Measurements from ENCODE around the gene GRIK5.

DNA sequence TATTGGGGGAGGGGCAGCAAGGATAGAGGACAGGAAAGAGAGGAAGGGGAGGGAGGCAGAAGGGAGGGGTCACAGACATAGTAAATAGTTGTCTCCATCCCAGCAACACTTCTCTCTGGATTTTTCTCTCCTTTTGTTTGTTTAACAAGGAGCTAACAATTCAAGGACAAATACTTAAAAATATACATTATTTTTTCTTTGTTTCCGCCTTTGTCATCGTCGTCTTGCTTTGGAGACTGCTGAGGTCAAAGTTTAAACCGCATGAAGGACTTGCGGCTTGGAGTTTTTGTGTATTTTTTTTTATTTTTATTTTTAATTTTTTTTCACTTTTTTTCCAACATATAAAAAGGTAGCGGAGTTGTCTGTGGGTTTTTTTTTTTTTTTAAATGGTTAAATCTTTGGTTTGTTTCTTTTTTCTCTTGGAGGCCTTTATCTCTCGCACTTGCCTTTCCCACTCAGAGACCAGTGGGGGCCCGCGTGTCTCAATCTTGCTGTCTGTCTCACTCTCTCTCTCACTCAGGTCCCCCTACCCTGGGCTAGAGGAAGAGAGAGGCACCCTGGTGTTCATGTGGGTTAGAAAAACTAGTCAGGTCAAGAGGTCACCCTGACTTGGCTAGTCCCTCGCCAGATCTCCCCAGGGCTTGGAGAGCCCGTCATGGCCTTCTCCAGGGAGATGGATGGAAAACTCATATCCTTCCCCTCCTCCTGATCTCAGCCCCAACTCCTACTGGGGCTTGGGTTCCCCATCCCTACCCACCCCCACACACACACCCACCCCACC lies 17.0 kb upstream of the GRIK5 start:
- TF ChIP-seq, protein P1, sequence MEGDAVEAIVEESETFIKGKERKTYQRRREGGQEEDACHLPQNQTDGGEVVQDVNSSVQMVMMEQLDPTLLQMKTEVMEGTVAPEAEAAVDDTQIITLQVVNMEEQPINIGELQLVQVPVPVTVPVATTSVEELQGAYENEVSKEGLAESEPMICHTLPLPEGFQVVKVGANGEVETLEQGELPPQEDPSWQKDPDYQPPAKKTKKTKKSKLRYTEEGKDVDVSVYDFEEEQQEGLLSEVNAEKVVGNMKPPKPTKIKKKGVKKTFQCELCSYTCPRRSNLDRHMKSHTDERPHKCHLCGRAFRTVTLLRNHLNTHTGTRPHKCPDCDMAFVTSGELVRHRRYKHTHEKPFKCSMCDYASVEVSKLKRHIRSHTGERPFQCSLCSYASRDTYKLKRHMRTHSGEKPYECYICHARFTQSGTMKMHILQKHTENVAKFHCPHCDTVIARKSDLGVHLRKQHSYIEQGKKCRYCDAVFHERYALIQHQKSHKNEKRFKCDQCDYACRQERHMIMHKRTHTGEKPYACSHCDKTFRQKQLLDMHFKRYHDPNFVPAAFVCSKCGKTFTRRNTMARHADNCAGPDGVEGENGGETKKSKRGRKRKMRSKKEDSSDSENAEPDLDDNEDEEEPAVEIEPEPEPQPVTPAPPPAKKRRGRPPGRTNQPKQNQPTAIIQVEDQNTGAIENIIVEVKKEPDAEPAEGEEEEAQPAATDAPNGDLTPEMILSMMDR (conservative IDR thresholded peaks at IDR 0.05 in 1 of 2, IDR thresholded peaks at IDR 0.05 in 1 of 2; ENCODE audit: extremely low read depth in 1 of 2, insufficient read depth in 1 of 2, low read depth in 1 of 2, low read length in 2 of 2), result no peak
- TF ChIP-seq EZH2 (IDR thresholded peaks at IDR 0.05; ENCODE audit: borderline replicate concordance, low read length), result no peak
